Activated gamma-delta T cell treated with anti-CD3 and anti-CD28 coated beads, Interleukin-2, amount 50 U/mL, for 16 hours (primary cell): ENCODE data around the gene CNOT1.

Experiments
- DNase-seq: peaks from one replicate; pipeline ENCODE4 v3.0.0-alpha.2; 2020; ENCODE audit warnings: low read depth

CNOT1 gene

GRCh38 chr16:58516768-58517107, 112.9 kb downstream of the CNOT1 start:
- no peak for DNase-seq

GRCh38 chr16:58515871-58516767, 113.5 kb downstream of the CNOT1 start:
- DNase-seq, result no peak

DNA sequence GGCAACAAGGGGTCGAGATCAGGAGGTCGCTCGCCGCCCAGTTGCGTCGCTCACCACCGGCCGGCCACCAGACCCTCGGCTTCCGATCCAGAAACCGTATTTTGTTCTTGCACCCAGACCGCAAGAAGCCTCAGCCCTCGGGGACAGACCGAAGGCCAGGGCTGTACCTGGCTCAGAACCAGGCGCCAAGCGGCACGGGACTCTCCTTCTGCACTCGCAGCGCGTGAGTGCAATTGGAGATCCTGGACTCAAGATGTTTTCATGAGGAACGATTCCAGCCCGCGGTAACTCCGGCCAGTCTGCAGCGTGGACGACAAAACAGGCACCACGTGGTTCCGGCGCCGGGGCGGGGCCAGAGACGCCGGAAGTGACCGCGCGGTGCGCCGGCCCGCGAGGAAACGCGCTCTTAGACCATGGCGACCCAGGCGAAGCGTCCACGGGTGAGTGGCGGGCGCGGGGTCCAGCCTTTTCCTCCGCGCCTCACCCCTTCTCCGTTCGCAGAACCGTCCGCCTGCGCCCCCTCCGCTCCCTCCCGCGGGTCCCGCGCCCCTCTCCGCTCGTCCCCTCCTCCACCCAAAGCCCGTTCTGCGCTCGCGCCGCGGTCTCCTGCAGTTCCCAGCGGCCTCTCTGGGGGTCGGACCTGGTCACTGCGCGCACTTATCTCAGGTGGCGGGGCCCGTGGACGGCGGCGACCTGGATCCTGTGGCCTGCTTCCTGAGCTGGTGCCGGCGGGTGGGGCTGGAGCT, 114.3 kb downstream of the CNOT1 start, which contains the start of gene SETD6:
TSS of gene SETD6 (plus strand) at position 393 of the 746 bp plus-strand sequence. CDS start at position 414, 21 bp downstream.
- peak; percentile 60 for DNase-seq

GRCh38 chr16:58513874-58514273, 115.8 kb downstream of the CNOT1 start:
- DNase-seq, result no peak

- peak; percentile 81 for DNase-seq
Observed at GRCh38 chr16:58511933-58512815, 117.5 kb downstream of the CNOT1 start.

DNA sequence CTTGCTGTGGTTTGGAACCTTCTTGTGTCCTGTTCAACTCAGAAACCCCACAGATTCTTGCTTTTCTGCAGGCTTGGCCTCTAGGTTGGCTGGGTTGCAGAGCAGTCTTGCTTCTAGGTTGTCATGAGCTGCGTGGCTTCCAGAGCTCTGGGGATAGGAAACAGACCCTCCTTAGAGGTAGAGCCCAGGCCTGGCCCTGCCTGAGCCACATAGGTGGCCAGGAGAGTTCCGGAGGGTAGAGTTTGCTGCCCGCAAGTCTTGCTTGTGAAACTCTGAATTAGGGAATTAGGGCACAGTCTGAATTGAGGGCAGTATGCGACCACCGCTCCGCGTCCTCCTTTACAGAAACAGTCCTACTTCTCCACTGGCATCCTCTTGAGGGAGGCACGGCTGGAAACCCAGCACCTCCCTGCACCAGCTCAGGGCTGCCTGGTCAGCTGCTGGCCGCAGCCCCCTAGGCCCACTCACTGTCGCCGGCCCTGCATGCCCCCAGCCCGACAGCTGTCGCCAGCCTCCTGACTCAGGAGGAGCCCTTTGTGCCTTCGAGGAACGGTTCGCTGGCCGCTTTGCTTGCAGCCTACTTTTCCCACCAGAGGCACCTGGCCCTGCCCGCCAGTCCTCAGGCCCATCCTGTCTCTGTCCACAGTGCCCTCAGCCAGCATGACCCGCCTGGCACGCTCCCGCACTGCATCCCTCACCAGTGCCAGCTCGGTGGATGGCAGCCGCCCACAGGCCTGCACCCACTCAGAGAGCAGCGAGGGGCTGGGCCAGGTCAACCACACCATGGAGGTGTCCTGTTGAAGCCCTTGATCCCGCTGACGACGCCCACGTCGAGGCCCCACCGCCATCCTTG, 118.6 kb downstream of the CNOT1 start:
- DNase-seq, result no peak

DNA sequence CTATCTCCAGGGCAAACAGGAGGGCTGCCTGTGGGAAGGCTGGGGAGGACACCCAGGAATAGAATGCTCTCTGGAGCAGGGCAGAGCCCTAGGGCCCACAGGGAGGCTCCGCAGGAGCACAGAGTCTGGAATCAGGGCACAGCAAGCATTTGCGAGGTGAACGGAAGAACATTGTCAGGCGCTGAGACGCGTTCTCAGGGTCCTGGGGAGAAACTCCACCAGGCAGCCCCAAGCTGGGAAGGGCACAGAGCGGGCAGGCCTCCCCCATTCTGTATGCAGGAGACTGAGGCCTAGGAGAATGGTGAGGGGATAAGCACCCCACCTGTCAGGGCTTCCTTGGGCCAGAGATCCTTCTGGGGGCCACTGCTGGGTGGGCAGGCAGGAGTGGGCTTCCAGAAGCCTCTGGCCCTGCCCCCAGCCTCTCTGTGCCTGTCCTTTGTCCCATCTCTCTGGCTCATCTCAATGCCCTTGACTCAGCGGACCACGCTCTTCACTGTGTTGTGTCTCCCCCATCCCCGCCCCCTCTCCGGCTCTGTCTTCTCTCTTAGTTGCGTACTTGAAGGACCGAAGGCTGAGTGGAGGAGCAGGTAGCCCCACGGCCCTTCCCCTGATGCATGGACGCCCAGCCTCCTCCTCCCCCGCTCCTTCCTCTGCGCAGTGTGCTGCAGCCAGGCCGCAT, 119.4 kb downstream of the CNOT1 start:
- no peak for DNase-seq

- no peak for DNase-seq
Observed at GRCh38 chr16:58509256-58510096, 120.2 kb downstream of the CNOT1 start.

- no peak for DNase-seq
Observed at GRCh38 chr16:58508671-58509251, 120.9 kb downstream of the CNOT1 start.

GRCh38 chr16:58507963-58508670, 121.5 kb downstream of the CNOT1 start:
- DNase-seq, result no peak

DNA sequence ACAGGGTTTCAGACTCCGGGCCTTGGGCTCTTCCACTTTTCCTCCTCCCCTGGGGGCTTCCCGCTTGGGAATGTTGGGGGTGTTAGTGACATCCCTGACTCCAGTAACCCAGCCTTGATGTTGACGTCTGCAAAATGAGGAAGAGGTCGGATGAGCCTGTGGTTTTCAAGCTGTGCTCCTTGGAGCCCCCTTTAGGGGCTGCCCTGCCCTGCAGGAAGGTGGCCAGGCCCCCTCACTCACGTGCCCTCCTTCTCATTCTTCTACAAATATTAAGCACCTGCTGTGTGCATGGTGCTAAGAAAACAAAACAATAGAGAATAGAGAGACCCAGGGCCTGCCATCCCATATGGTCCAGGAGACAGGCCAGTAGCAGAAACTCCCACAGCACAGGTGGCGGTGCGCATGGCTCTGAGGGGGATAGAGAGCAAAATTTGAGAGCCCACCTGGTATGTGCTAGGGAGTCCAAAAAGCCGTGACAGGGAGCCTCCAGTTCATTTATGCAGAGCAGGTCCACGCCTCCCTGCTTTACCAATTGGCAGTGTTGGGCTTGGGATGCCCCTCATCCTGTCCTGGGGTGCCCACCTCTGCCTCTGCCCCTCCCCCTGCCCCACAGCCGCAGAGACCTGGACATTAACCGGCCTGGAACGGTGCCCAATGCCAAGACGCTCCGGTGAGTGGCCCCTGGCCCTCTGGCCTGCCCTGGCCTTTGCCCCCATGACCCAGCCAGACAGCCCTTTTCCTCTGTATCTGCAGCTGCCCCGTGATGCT, 122.2 kb downstream of the CNOT1 start:
- no peak for DNase-seq

- DNase-seq, result no peak
Observed at GRCh38 chr16:58506241-58507194, 123.1 kb downstream of the CNOT1 start.

- DNase-seq, result no peak
Observed at GRCh38 chr16:58503863-58504688, 125.5 kb downstream of the CNOT1 start.

- DNase-seq, result no peak
Observed at GRCh38 chr16:58503166-58503862, 126.3 kb downstream of the CNOT1 start.
